Heart left ventricle (tissue), 16 donors: ENCODE results near the gene ASH1L. TPM values are rescaled to one million over a fixed set of nuclear protein-coding genes. Genes with fewer than 3 reads are reported as not detected.

Experiments
- ATAC-seq, 4 donors: fragments of 200-7000 bp; cut with Tn5 transposase; one replicate each; pipeline ENCODE4 v1.9.1; 2020 to 2022; ENCODE audit warnings: moderate library complexity in 4 of 4, mild to moderate bottlenecking in 3 of 4, moderate number of reproducible peaks in 1 of 4
- DNase-seq, 5 donors: peaks; one replicate each; pipeline ENCODE4 v3.0.0-alpha.2; 2020
- H3K27ac ChIP-seq, 12 donors: fragments of 200-600 bp; sonication (generic) in 4 of 12; one replicate each; pipeline versions ENCODE4 v1.5.0 to v1.8.0; 2016 to 2022; ENCODE audit warnings: mild to moderate bottlenecking in 2 of 12
- H3K27me3 ChIP-seq, 9 donors: fragments of 200-600 bp; sonication (generic) in 2 of 9; one replicate each; pipeline versions ENCODE4 v1.5.1 to v1.8.0; 2016 to 2022; ENCODE audit warnings: mild to moderate bottlenecking in 3 of 9
- H3K36me3 ChIP-seq, 9 donors: fragments of 200-600 bp; sonication (generic) in 2 of 9; one replicate each; pipeline versions ENCODE4 v1.5.0 to v1.8.0; 2018 to 2022; ENCODE audit warnings: mild to moderate bottlenecking in 2 of 9
- H3K4me1 ChIP-seq, 12 donors: fragments of 200-600 bp; sonication (generic) in 4 of 12; one replicate each; pipeline versions ENCODE4 v1.5.0 to v1.8.0; 2016 to 2022; ENCODE audit warnings: mild to moderate bottlenecking in 3 of 12
- H3K4me3 ChIP-seq, 12 donors: fragments of 200-600 bp; sonication (generic) in 4 of 12; one replicate each; pipeline versions ENCODE4 v1.5.0 to v1.8.0; 2017 to 2022; ENCODE audit warnings: mild to moderate bottlenecking in 9 of 12, moderate library complexity in 4 of 12
- H3K9me3 ChIP-seq, 12 donors: fragments of 200-600 bp; sonication (generic) in 4 of 12; one replicate each; pipeline versions ENCODE4 v1.5.0 to v1.8.0; 2016 to 2022; ENCODE audit warnings: mild to moderate bottlenecking in 1 of 12
- POLR2A ChIP-seq, 2 donors: fragments of 450-650 bp; IDR thresholded peaks; one replicate each; pipeline ENCODE4 v1.6.1; 2017; ENCODE audit warnings: antibody characterized with exemption in 2 of 2, mild to moderate bottlenecking in 2 of 2, moderate library complexity in 2 of 2
- WGBS, 4 donors: extraction: QIAGEN DNeasy Blood & Tissue Kit in 2 of 4; methylation state at CpG; one replicate each; pipeline versions ENCODE4 v1.1.5 to v1.1.7; 2013 to 2018; 5-methylcytosine and 5-hydroxymethylcytosine counted together
- intact Hi-C, 10 donors: fragments of 100-400 bp; cut with DNase I; formaldehyde crosslinking; loops; one replicate each; pipeline versions ENCODE4 v1.11.1 to v1.14.2; 2022
- microRNA counts, 2 donors: library from miRNA; unstranded; fragments of <30 nt; microRNA quantifications; one replicate each; lab custom pipeline; 2016
- microRNA-seq, 4 donors: library from miRNA; unstranded; fragments of <30 nt; microRNA quantifications; one replicate each; pipeline versions ENCODE4 to v1.2.0, GENCODE V29; 2017 to 2020
- polyA plus RNA-seq, 2 donors: library from polyadenylated mRNA; stranded (reverse); fragments of 200-250 nt; gene quantifications; one replicate each; pipeline ENCODE4 v1.2.3, GENCODE V29; 2013
- total RNA-seq, 9 donors: library from RNA; depleted of rRNA in 2 of 9; stranded (reverse); fragments of >200 nt in 2 of 9; fragmentation: NEBNext Ultra II Directional in 3 of 9; extraction: Animal tissue kit (Norgen Biotek cat#: 25700) in 3 of 9; gene quantifications; one replicate each; pipeline versions ENCODE4 v1.1.0 to v1.2.4, GENCODE V29; 2016 to 2023
- TF ChIP-seq, protein P1 (sequence below), 12 donors: fragments of 200-600 bp; sonication (generic) in 4 of 12; IDR thresholded peaks; one replicate each; pipeline versions ENCODE4 v1.5.0 to v1.8.0; 2018 to 2022; ENCODE audit warnings: antibody characterized with exemption in 12 of 12, mild to moderate bottlenecking in 5 of 12
- donor health status: ischemic (EF 13 %, LVEDD 7.1; RV severe dilation, severe dysfunction).
- donor health status: healthy with polysubstance abuse.
- donor health status: DM: no; HTN: yes; CAD: no.
- donor health status: DM: no; HTN: no; CAD: no.
- donor health status: ischemic (EF 25% LVEDD 6.9; RV normal size, moderate dysfunction).
- donor health status: ischemic (EF 25% LVEDD 5.7; RV mildly dilated, moderate dysfunction).
- donor health status: healthy.
- donor health status: DM: yes; HTN: yes; CAD: no.
- donor health status: ischemic (EF 35%, LVEDD 5.7; RV mildly dilated, moderate dysfunction).
- donor health status: nonischemic (EF 11% LVEDD 7.7; RV severe dilation, severe dysfunction).
- donor health status: DM: yes; HTN: yes; CAD: no.
- donor health status: PGD.
- donor health status: ischemic (EF 29% LVEDD 5.4; RV normal size, mild dysfunction).
- donor health status: nonischemic (EF 23%, LVEDD 6.1; RV moderate dilation, normal function).

The ASH1L gene
- total and polyA plus RNA-seq, 11 donors: 9.3 to 56.0 (median 43.7) TPM

GRCh38 chr1:155287987-155288543 lies 274.5 kb downstream of the ASH1L start:
- H3K27ac ChIP-seq: no peak overlapping the region
- intact Hi-C loops: no loop called here
- H3K4me3 ChIP-seq: no peak overlapping the region
- no peak for ATAC-seq
- WGBS, 4 donors: 90 to 100% (median 92%) methylated on average over 13 to 21 of the region's 21 CpGs
- DNase-seq: no peak
- H3K4me1 ChIP-seq: no peaks in the 10 kb centered on the region
- H3K27me3 ChIP-seq: peaks cover 0 to 2% (median 0%) of the 10 kb centered on the region in 9 donors
- TF ChIP-seq POLR2A (IDR thresholded peaks at IDR 0.05): no peak
- TF ChIP-seq, protein P1, sequence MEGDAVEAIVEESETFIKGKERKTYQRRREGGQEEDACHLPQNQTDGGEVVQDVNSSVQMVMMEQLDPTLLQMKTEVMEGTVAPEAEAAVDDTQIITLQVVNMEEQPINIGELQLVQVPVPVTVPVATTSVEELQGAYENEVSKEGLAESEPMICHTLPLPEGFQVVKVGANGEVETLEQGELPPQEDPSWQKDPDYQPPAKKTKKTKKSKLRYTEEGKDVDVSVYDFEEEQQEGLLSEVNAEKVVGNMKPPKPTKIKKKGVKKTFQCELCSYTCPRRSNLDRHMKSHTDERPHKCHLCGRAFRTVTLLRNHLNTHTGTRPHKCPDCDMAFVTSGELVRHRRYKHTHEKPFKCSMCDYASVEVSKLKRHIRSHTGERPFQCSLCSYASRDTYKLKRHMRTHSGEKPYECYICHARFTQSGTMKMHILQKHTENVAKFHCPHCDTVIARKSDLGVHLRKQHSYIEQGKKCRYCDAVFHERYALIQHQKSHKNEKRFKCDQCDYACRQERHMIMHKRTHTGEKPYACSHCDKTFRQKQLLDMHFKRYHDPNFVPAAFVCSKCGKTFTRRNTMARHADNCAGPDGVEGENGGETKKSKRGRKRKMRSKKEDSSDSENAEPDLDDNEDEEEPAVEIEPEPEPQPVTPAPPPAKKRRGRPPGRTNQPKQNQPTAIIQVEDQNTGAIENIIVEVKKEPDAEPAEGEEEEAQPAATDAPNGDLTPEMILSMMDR (IDR thresholded peaks at IDR 0.05): no peak
- H3K9me3 ChIP-seq: no peaks in the 10 kb centered on the region
- H3K36me3 ChIP-seq: no peaks in the 10 kb centered on the region

DNA sequence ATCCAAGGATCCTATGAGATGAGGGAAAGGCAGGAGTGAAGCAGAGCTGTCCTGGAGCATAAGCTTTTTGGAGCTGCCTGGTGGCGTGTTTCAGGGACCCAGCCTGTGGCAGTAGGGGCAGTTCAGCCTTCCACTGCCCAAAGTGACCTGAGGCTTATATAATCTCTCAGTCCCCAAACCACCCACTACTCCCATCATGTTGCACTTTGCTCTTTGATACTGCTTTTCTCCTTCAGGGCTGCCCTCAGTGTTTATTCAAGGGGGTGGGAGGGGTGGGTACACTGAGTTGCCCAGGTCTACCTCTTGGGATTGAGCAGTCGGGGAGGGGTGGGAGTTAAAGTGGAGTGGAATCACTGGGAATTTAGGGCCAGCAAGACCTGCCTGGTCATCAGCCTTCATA lies 276.1 kb downstream of the ASH1L start:
- intact Hi-C loops: no loop called here
- H3K27me3 ChIP-seq: no peaks in the 10 kb centered on the region
- DNase-seq (no peak), ATAC-seq (no peak)
- TF ChIP-seq, protein P1 (IDR thresholded peaks at IDR 0.05): no peak
- TF ChIP-seq POLR2A (IDR thresholded peaks at IDR 0.05): no peak
- H3K4me1 ChIP-seq: no peaks in the 10 kb centered on the region
- H3K36me3 ChIP-seq: no peaks in the 10 kb centered on the region
- H3K9me3 ChIP-seq: no peaks in the 10 kb centered on the region
- 96 to 100% (median 98%) methylated on average over 2 of the region's 2 CpGs for WGBS, 4 donors
- H3K4me3 ChIP-seq: no peak overlapping the region
- no peak overlapping the region for H3K27ac ChIP-seq

DNA sequence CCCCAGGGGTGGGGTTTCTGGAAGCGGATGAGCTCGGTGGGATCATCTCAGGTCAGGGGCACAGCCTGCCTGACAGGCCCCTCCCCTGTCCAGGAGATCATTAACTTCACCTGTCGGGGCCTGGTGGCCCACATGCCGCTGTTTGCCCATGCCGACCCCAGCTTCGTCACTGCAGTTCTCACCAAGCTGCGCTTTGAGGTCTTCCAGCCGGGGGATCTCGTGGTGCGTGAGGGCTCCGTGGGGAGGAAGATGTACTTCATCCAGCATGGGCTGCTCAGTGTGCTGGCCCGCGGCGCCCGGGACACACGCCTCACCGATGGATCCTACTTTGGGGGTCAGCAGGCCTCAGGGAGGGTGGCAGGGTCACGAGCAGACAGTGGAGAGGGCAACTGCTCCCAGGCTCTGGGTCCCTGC lies 277.0 kb downstream of the ASH1L start:
- intact Hi-C loops: no loop called here
- Histone ChIP-seq H3K27ac (no peak overlapping the region), H3K9me3 (no peaks in the 10 kb centered on the region), H3K4me1 (no peaks in the 10 kb centered on the region), H3K4me3 (no peak overlapping the region), H3K27me3 (no peaks in the 10 kb centered on the region), H3K36me3 (no peaks in the 10 kb centered on the region)
- no peak for ATAC-seq
- 87 to 94% (median 92%) methylated on average over 6 to 18 of the region's 18 CpGs for WGBS, 4 donors
- DNase-seq: no peak
- TF ChIP-seq, protein P1 (IDR thresholded peaks at IDR 0.05): no peak
- TF ChIP-seq POLR2A (IDR thresholded peaks at IDR 0.05): no peak

MicroRNA genes within 50 kb of the gene (microRNA counts, 767-probe panel; counts per million panel counts)
- microRNA hsa-miR-555 (lab: Ali Mortazavi, UCI): 71.6 to 309 counts per million in 2 donors

Small RNA genes within 50 kb of the gene (microRNA-seq; reads per million reads assigned to microRNA genes)
- gene MIR555: 0 reads per million in 4 donors

Other genes starting within 250 kb of the ASH1L start
- 10 to 100 TPM; 14.6 to 28.0 (median 16.3) TPM for gene RUSC1, start 241.9 kb downstream of the ASH1L start, total RNA-seq
- gene RUSC1, start 241.9 kb downstream of the ASH1L start, polyA plus RNA-seq: 10 to 100 TPM; 16.3 to 25.9 TPM
- gene MSTO1, start 47.4 kb upstream of the ASH1L start, total RNA-seq: 10 to 100 TPM in 7 of 9 donors, 1 to 10 TPM in 2; 5.2 to 22.1 (median 16.0) TPM
- 10 to 100 TPM; 12.8 to 21.4 TPM for gene MSTO1, start 47.4 kb upstream of the ASH1L start, polyA plus RNA-seq
- gene YY1AP1, start 126.0 kb upstream of the ASH1L start, total RNA-seq: 100 to 1,000 TPM in 2 of 9 donors, 10 to 100 TPM in 7; 61.1 to 124 (median 66.3) TPM
- gene YY1AP1, start 126.0 kb upstream of the ASH1L start, polyA plus RNA-seq: 10 to 100 TPM; 23.9 to 56.5 TPM
- 100 to 1,000 TPM in 6 of 9 donors, 10 to 100 TPM in 3; 79.0 to 170 (median 108) TPM for gene DAP3, start 126.3 kb upstream of the ASH1L start, total RNA-seq
- gene DAP3, start 126.3 kb upstream of the ASH1L start, polyA plus RNA-seq: 100 to 1,000 TPM in 1 of 2 donors, 10 to 100 TPM in 1; 83.4 to 112 TPM